Endothelial cell (in vitro differentiated cells): Measurements from ENCODE around the gene RIPOR1. TPM values are rescaled to one million over a fixed set of nuclear protein-coding genes. Genes with fewer than 3 reads are reported as not detected.
A peak's percentile ranks its signal among the peaks of the same experiment; 100 is the strongest.

ENCODE experiments used
- DNase-seq: peaks from one replicate; pipeline ENCODE4 v3.0.0; 2021; ENCODE audit warnings: low spot score
- H3K27ac Mint-ChIP-seq: one replicate; pipeline ENCODE4 v1.8.0; 2021; ENCODE audit warnings: mixed read lengths, inconsistent platforms; ENCODE audit not compliant: unreplicated experiment
- H3K27me3 Mint-ChIP-seq: one replicate; pipeline ENCODE4 v1.8.0; 2021; ENCODE audit warnings: mild to moderate bottlenecking, moderate library complexity, mixed read lengths, inconsistent platforms; ENCODE audit not compliant: unreplicated experiment
- H3K36me3 Mint-ChIP-seq: one replicate; pipeline ENCODE4 v1.8.0; 2021; ENCODE audit warnings: mild to moderate bottlenecking, low read depth, mixed read lengths, inconsistent platforms; ENCODE audit not compliant: unreplicated experiment
- H3K4me1 Mint-ChIP-seq: one replicate; pipeline ENCODE4 v1.8.0; 2021; ENCODE audit warnings: mild to moderate bottlenecking, mixed read lengths, inconsistent platforms; ENCODE audit not compliant: unreplicated experiment
- H3K4me3 Mint-ChIP-seq: one replicate; pipeline ENCODE4 v1.8.0; 2021; ENCODE audit warnings: mild to moderate bottlenecking, mixed read lengths, inconsistent platforms; ENCODE audit not compliant: unreplicated experiment
- H3K9me3 Mint-ChIP-seq: one replicate; pipeline ENCODE4 v1.8.0; 2021; ENCODE audit warnings: mixed read lengths, inconsistent platforms; ENCODE audit not compliant: unreplicated experiment
- CTCF ChIP-seq: fragments of 200-600 bp; sonication (generic); IDR thresholded peaks from one replicate; pipeline ENCODE4 v1.5.0; 2021; ENCODE audit warnings: antibody characterized with exemption; ENCODE audit not compliant: unreplicated experiment
- total RNA-seq: library from RNA; stranded (reverse); fragmentation: NEBNext Ultra II Directional; extraction: Animal tissue kit (Norgen Biotek cat#: 25700); gene quantifications from one replicate; pipeline ENCODE4 v1.2.1, GENCODE V29; 2021; ENCODE audit not compliant: unreplicated experiment

The RIPOR1 gene
- total RNA-seq, 1 donor from 2014 or later = 184 TPM

GRCh38 chr16:67525176-67525860 lies 3.3 kb upstream of the RIPOR1 start:
- H3K36me3 Mint-ChIP-seq = no peaks in the 10 kb centered on the region
- peaks cover 25% of the 10 kb centered on the region for H3K27me3 Mint-ChIP-seq
- no peak for TF ChIP-seq CTCF
- H3K27ac Mint-ChIP-seq = peak overlapping the region; percentile 24
- H3K4me1 Mint-ChIP-seq = peaks cover 8% of the 10 kb centered on the region
- H3K9me3 Mint-ChIP-seq = no peaks in the 10 kb centered on the region
- no peak overlapping the region for H3K4me3 Mint-ChIP-seq
- no peak for DNase-seq

- no peak overlapping the region for H3K27ac Mint-ChIP-seq
- peaks cover 15% of the 10 kb centered on the region for H3K4me1 Mint-ChIP-seq
- no peak overlapping the region for H3K4me3 Mint-ChIP-seq
- no peak for DNase-seq
- no peak for TF ChIP-seq CTCF
- H3K36me3 Mint-ChIP-seq = no peaks in the 10 kb centered on the region
- no peaks in the 10 kb centered on the region for H3K9me3 Mint-ChIP-seq
- peaks cover 29% of the 10 kb centered on the region for H3K27me3 Mint-ChIP-seq
Observed at GRCh38 chr16:67526149-67526791, 2.4 kb upstream of the RIPOR1 start.

- H3K4me3 Mint-ChIP-seq = peak overlapping the region; percentile 90
- no peaks in the 10 kb centered on the region for H3K36me3 Mint-ChIP-seq
- H3K4me1 Mint-ChIP-seq = peaks cover 25% of the 10 kb centered on the region
- no peaks in the 10 kb centered on the region for H3K9me3 Mint-ChIP-seq
- H3K27me3 Mint-ChIP-seq = peaks cover 39% of the 10 kb centered on the region
- TF ChIP-seq CTCF = peak; percentile 12
- DNase-seq = no peak
- H3K27ac Mint-ChIP-seq = no peak overlapping the region
Observed at GRCh38 chr16:67528870-67529581, 397 bp downstream of the RIPOR1 start.

- TF ChIP-seq CTCF = no peak
- peak overlapping the region; percentile 52 for H3K27ac Mint-ChIP-seq
- peak overlapping the region; percentile 90 for H3K4me3 Mint-ChIP-seq
- no peak for DNase-seq
- peaks cover 28% of the 10 kb centered on the region for H3K4me1 Mint-ChIP-seq
- H3K27me3 Mint-ChIP-seq = peaks cover 34% of the 10 kb centered on the region
- H3K9me3 Mint-ChIP-seq = no peaks in the 10 kb centered on the region
- no peaks in the 10 kb centered on the region for H3K36me3 Mint-ChIP-seq
Observed at GRCh38 chr16:67529582-67530012, 968 bp downstream of the RIPOR1 start.
